GM12891 (cell line): ENCODE measurements around the gene KLHL18.

Experiments
- PAX5 ChIP-seq: IDR thresholded peaks from 2 replicates; pipeline ENCODE4 v1.6.1; 2011; ENCODE audit warnings: low read length, moderate library complexity, mild to moderate bottlenecking; ENCODE audit not compliant: insufficient read depth, severe bottlenecking
- POLR2A ChIP-seq: IDR thresholded peaks from 2 replicates; pipeline ENCODE4 v1.6.1; 2011; ENCODE audit warnings: low read depth, low read length, control low read depth
- POLR2AphosphoS5 ChIP-seq: IDR thresholded peaks from 2 replicates; pipeline ENCODE4 v1.6.1; 2011; ENCODE audit warnings: low read depth, low read length, control low read depth
- POU2F2 ChIP-seq: IDR thresholded peaks from 2 replicates; pipeline ENCODE4 v1.6.1; 2011; ENCODE audit warnings: low read depth, mild to moderate bottlenecking, control low read depth, low read length, moderate library complexity
- SPI1 ChIP-seq: IDR thresholded peaks from 2 replicates; pipeline ENCODE4 v1.6.1; 2011; ENCODE audit warnings: low read depth, low read length, control low read depth
- TAF1 ChIP-seq: IDR thresholded peaks from 2 replicates; pipeline ENCODE4 v1.6.1; 2011; ENCODE audit warnings: low read depth, low read length, control low read depth

DNA sequence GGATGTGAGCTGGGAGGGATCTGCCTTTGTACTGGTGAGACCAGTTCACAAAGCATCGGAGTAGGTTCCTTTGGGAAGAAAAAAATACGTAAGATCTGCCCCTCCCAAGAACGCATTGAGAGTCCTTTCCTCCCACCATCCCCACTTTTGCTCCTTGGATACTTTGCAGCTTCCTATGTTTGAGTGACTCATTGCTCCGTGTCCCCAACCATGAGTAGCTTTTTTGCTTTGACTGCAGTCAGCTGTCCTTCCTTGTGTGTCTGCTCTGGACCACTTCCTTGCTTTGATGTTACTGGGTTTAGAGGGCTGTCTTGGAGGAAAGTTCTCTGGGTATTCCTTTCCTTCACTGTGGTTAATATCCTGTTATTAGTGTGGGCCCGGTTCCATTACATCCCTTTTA, 54.9 kb downstream of the KLHL18 start:
- TF ChIP-seq POLR2A = no peak
- no peak for TF ChIP-seq SPI1
- no peak for TF ChIP-seq TAF1
- no peak for TF ChIP-seq POLR2AphosphoS5
- no peak for TF ChIP-seq POU2F2
- TF ChIP-seq PAX5 = no peak
